Memory B cell (primary cell): ENCODE results near the gene GIPC3.
A peak's percentile ranks its signal among the peaks of the same experiment; 100 is the strongest.

ENCODE experiments used
- ATAC-seq: fragments of 150-1000 bp; cut with Tn5 transposase; 2 replicates; pipeline ENCODE4 v1.10.0; 2021; ENCODE audit warnings: low read depth, mild to moderate bottlenecking, moderate library complexity
- DNase-seq, 2 donors: peaks; one replicate each; pipeline ENCODE4 v3.0.0; 2022; ENCODE audit warnings: low spot score in 2 of 2
- H3K27ac Mint-ChIP-seq: one replicate; pipeline ENCODE4 v1.8.0; 2022; ENCODE audit warnings: mild to moderate bottlenecking, moderate library complexity, mixed read lengths
- H3K27me3 Mint-ChIP-seq: one replicate; pipeline ENCODE4 v1.8.0; 2022; ENCODE audit warnings: mixed read lengths
- H3K36me3 Mint-ChIP-seq: one replicate; pipeline ENCODE4 v1.8.0; 2022; ENCODE audit warnings: mild to moderate bottlenecking, mixed read lengths
- H3K4me1 Mint-ChIP-seq: one replicate; pipeline ENCODE4 v1.8.0; 2022; ENCODE audit warnings: mixed read lengths
- H3K4me3 Mint-ChIP-seq: one replicate; pipeline ENCODE4 v1.8.0; 2022; ENCODE audit warnings: mild to moderate bottlenecking, moderate library complexity, mixed read lengths
- H3K9me3 Mint-ChIP-seq: one replicate; pipeline ENCODE4 v1.8.0; 2022; ENCODE audit warnings: mixed read lengths

GIPC3 gene

DNA sequence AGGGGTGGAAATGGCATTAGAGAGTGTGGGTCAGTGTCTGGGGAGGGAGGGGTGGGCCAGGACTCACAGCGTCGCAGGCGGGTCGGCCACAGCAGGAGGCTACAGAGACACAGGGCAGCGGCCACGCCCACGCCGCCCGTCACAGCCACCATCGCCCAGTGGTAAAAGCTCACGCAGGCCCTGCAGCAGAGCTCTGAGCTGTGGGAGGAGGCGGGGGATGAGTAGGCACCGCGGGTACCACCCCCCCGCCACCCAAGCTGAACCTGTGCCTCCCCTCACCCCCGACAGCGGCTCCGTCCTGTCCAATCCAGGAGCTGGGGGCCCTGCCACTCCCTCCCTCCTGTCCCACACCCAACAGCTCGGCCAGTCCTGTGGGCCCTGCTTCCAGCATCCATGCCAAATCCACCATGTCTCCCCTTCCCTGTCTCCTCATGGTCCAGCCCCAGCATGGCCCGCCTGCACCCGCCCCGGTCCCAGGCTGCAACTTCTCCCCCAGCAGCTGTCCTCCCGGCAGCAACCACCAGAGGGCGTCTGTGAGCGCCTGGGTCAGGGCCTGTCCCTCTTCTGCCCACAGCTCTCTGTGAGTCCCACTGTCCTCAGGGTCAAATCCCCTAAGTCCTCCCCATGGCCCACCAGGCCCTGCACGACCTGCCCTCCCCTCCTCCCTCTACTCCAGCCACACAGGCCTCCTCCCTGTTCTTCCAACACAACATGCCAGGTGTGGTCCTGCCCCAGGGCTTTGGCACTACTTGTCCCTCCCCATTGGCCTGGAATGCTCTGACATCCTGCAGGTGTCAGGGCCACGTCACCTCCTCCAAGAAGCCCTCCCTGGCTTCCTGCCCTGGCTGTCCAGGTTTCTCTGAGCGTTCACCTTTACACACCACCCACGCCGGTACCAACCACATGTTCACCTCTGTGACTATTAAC lies 40.3 kb upstream of the GIPC3 start:
- ATAC-seq (peak; percentile 71), DNase-seq (peak; percentile 80 to 94)
- H3K27me3 Mint-ChIP-seq: no peaks in the 10 kb centered on the region
- peaks cover 8% of the 10 kb centered on the region for H3K4me1 Mint-ChIP-seq
- H3K9me3 Mint-ChIP-seq: no peaks in the 10 kb centered on the region
- H3K27ac Mint-ChIP-seq: peak overlapping the region; percentile 71
- no peak overlapping the region for H3K4me3 Mint-ChIP-seq
- H3K36me3 Mint-ChIP-seq: peaks cover 7% of the 10 kb centered on the region

DNA sequence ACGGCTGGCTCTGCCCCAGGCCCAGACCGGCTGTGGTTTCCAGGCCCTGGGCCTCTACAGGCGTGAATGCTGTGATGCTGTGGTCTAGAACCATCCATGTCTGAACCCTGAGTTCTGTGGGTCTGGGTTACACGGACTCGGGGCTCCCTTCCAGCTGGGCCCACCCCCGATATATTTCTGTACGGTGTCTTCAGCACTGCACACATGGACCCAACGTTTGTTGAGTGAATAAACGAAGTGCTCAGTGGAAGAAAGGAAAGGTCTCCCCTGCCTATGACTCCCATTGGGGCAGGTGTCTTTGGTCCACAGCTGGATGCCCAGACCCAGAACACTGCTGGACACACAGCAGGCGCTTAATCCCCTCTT lies 39.6 kb upstream of the GIPC3 start:
- H3K9me3 Mint-ChIP-seq: no peaks in the 10 kb centered on the region
- DNase-seq (no peak), ATAC-seq (no peak)
- peak overlapping the region; percentile 71 for H3K27ac Mint-ChIP-seq
- peaks cover 7% of the 10 kb centered on the region for H3K36me3 Mint-ChIP-seq
- no peaks in the 10 kb centered on the region for H3K27me3 Mint-ChIP-seq
- H3K4me3 Mint-ChIP-seq: no peak overlapping the region
- peaks cover 8% of the 10 kb centered on the region for H3K4me1 Mint-ChIP-seq

DNA sequence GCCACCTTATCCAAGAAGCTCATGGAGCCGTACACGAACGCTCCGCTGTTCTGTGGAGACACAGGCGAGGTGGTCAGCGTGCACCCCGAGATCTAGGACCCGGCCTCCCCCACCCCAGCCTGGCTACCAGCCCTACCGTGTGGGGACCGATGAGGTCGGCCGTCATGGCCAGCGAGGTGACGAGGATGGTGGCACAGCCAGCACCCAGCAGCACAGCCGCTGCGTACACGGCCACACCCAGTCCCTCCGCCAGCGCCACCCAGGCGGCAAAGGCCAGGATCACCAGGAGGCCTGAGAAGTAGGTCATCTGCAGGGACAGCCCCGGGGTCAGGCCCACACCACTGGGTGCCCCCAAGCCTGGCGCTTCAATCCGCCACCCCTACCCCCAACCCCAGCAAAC lies 39.2 kb upstream of the GIPC3 start:
- ATAC-seq (no peak), DNase-seq (no peak)
- H3K27me3 Mint-ChIP-seq: no peaks in the 10 kb centered on the region
- no peak overlapping the region for H3K4me3 Mint-ChIP-seq
- peaks cover 7% of the 10 kb centered on the region for H3K36me3 Mint-ChIP-seq
- H3K4me1 Mint-ChIP-seq: peaks cover 8% of the 10 kb centered on the region
- H3K9me3 Mint-ChIP-seq: no peaks in the 10 kb centered on the region
- no peak overlapping the region for H3K27ac Mint-ChIP-seq

DNA sequence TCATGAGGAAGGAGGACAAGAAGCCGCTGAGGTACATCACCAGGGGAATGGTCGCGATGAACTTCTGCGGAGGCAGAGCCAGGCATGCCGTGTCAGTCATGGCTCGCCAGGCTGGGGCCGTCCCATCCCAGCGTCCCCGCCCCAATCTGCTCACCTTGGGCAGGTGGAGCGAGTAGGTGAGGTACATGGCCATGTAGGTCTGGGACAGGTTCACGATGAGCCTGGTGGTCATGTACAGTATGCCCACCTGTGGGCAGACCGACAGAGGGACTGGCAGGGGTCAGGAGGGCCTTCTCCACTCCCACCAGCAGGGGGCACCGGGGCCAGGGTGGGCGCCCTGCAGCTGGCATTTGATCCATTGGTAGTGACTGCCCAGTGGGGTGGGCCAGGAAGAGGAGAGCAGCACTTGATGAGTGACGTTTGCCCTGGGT lies 38.0 kb upstream of the GIPC3 start:
- Mint-ChIP-seq H3K27me3 (no peaks in the 10 kb centered on the region), H3K4me3 (no peak overlapping the region), H3K4me1 (peaks cover 14% of the 10 kb centered on the region), H3K9me3 (no peaks in the 10 kb centered on the region), H3K36me3 (peaks cover 9% of the 10 kb centered on the region), H3K27ac (no peak overlapping the region)
- ATAC-seq (peak; percentile 14), DNase-seq (no peak)

DNA sequence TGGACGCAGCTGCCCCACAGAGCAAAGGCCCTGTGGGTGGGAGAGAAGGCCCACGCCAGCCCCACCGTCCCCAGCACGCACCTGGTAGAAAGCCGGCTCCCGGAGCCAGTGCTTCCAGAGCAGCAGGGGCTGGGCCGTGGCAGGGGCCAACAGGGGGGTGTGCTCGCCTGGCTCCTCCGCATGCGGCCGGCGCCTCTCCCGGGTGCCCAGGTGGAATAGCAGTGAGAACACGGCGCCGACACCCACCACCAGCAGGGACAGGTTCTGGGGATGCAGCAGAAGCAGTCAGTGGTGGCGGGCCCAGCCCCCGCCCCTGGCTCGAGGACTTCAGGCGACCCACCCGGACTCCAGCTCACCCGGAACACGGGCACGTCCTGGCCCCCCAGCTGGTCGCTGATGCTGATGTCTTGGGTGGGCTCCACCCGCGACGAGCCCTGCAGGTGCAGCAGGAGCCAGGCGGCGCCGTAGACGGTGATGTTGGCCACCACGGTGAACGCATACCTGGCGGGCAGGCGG lies 37.5 kb upstream of the GIPC3 start:
- no peaks in the 10 kb centered on the region for H3K27me3 Mint-ChIP-seq

DNA sequence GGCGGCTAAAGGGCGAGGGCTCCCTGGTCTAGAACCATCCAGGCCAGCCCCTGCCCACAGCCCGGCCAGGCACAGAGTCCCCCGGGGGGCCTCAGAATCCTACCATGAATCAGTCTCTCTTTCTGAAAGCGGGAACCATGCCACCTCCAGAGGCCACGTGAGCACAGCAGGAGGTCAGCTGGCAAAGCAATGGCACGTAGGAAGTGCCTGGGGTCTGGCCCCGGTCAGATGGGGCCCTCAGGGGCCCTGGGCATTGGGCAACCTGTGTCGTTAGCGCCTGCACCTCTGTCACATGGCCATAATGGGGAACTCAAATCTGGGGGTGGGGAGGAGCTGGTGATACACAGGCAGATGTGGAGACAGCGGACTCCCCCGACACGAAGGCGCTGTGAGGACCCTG lies 36.7 kb upstream of the GIPC3 start:
- Mint-ChIP-seq H3K27me3 (no peaks in the 10 kb centered on the region), H3K4me1 (peaks cover 22% of the 10 kb centered on the region), H3K4me3 (no peak overlapping the region), H3K36me3 (peaks cover 9% of the 10 kb centered on the region), H3K9me3 (no peaks in the 10 kb centered on the region), H3K27ac (no peak overlapping the region)
- ATAC-seq (no peak), DNase-seq (no peak)

More for the DNA sequence above, 37.5 kb upstream of the GIPC3 start:
- DNase-seq (no peak), ATAC-seq (no peak)
- Mint-ChIP-seq H3K36me3 (peaks cover 9% of the 10 kb centered on the region), H3K4me1 (peaks cover 18% of the 10 kb centered on the region), H3K4me3 (no peak overlapping the region), H3K9me3 (no peaks in the 10 kb centered on the region), H3K27ac (no peak overlapping the region)

DNA sequence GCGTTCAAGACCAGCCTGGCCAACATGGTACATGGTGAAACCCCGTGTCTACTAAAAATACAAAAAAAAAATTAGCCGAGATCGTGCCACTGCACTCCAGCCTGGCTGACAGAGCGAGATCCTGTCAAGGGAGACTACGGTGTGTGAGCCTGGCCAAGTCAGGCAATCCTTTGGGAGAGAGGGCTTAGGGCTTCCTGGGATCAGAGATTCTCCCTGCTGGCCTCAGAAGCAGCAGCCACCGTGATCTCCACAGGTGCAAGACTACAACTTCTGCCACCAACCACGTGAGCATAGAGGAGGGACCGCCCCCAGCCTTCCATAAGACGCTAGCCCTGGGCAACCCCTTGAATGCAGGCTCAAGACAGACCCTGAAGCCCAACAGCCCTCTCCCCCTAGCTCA lies 35.5 kb upstream of the GIPC3 start:
- no peak for DNase-seq
- no peaks in the 10 kb centered on the region for H3K27me3 Mint-ChIP-seq
- H3K36me3 Mint-ChIP-seq: peaks cover 9% of the 10 kb centered on the region
- no peak overlapping the region for H3K27ac Mint-ChIP-seq
- ATAC-seq: no peak
- no peak overlapping the region for H3K4me3 Mint-ChIP-seq
- H3K9me3 Mint-ChIP-seq: no peaks in the 10 kb centered on the region
- H3K4me1 Mint-ChIP-seq: peaks cover 26% of the 10 kb centered on the region

DNA sequence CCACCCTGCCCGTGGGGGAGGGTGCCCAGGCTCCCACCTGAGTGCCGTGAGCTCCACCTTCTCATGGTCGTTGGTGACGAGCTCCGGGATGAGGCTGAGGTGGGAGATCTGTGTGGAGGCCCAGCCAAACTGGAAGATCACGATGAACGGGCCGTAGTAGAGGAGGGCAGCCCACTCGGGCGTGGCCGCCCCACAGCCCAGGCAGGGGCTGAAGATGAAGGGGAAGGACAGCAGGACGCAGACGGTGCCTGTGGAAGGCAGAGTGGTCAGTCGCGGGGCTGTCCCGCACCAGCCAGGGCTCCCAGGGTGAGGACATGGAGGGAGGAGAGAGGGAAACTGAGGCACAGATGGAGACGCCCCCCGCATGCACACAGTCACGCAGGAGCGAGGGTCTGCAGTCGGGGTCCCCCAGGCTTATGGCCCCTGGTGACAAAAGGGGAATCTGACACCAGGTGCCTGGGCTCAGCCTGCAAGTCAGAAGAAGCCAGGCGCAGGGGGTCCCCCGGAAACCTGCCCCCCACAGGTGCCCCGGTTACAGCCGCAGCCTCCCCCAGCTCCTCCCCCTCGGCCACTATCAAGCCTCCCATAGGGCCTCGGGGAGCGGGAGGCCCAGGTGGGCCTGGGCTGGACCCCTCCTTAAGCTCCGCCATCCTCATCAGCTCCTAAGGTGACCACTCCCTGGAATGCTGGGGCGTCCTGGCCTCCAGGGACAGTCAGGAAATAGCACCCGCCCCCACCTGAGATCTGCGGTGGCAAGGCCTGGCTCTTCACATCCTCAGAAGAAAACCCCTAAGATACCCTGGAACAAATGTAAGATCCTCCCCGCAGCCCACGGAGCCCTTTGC lies 34.1 kb upstream of the GIPC3 start:
- ATAC-seq (no peak), DNase-seq (no peak)
- H3K4me1 Mint-ChIP-seq: peaks cover 27% of the 10 kb centered on the region
- no peaks in the 10 kb centered on the region for H3K27me3 Mint-ChIP-seq
- no peak overlapping the region for H3K27ac Mint-ChIP-seq
- peak overlapping the region; percentile 5 for H3K4me3 Mint-ChIP-seq
- peaks cover 5% of the 10 kb centered on the region for H3K36me3 Mint-ChIP-seq
- H3K9me3 Mint-ChIP-seq: no peaks in the 10 kb centered on the region

DNA sequence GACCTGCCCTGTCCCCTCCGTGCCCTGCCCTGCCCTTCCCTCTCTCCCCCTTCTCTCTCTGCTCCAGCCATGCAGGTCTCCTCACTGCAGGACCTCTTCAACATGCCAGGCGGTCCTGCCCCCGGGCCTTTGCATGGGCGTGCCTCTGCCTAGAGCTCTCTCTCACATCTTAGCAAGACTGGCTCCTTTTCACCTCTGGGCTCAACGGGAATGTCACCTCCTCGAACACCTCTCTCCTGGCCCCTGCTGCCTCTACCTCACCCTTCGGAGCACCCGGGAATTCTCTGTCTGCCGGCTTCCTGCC lies 33.5 kb upstream of the GIPC3 start:
- no peak overlapping the region for H3K27ac Mint-ChIP-seq
- peaks cover 33% of the 10 kb centered on the region for H3K4me1 Mint-ChIP-seq
- H3K4me3 Mint-ChIP-seq: no peak overlapping the region
- DNase-seq (no peak), ATAC-seq (no peak)
- no peaks in the 10 kb centered on the region for H3K9me3 Mint-ChIP-seq
- no peaks in the 10 kb centered on the region for H3K27me3 Mint-ChIP-seq
- H3K36me3 Mint-ChIP-seq: peaks cover 5% of the 10 kb centered on the region

DNA sequence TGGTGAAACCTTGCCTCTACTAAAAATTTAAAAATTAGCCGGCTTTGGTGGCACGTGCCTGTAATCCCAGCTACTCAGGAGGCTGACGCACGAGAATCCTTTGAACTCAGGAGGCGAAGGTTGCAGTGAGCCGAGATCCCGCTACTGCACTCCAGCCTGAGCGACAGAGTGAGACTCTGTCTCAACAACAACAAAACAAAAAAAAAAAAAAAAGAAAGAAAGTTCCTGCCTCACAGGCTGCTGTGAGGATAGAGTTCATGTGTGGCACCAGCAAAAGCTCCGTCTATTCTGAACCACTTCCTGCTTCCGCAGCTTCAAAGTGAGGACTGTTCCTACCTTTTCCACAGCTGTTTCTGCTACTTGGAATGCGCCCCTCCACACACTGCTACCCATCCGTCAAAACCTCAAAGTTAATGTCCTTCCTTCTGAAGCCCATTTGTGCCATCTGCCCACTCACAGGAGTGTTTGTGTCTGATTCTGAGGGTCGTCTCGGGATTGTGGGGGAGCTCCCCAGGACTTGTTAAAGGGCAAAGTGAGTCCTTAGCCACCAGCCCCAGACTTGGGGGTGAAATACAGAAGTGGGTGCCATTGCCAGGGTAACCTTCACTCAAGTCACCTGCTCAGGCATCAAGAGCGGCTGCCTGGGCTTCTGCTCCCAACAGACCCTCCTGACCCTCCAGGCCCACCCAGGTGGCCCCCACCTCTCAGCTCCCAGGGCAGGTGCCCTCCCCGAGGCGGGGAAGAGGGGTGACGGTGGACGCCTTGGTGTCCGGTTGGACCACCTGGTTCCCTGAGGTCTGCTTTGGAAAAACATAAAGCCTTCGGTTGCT lies 30.8 kb upstream of the GIPC3 start:
- Mint-ChIP-seq H3K27me3 (no peaks in the 10 kb centered on the region), H3K4me3 (peak overlapping the region; percentile 85), H3K4me1 (peaks cover 34% of the 10 kb centered on the region), H3K9me3 (no peaks in the 10 kb centered on the region), H3K27ac (peak overlapping the region; percentile 84), H3K36me3 (peaks cover 1% of the 10 kb centered on the region)
- DNase-seq (no peak), ATAC-seq (no peak)

DNA sequence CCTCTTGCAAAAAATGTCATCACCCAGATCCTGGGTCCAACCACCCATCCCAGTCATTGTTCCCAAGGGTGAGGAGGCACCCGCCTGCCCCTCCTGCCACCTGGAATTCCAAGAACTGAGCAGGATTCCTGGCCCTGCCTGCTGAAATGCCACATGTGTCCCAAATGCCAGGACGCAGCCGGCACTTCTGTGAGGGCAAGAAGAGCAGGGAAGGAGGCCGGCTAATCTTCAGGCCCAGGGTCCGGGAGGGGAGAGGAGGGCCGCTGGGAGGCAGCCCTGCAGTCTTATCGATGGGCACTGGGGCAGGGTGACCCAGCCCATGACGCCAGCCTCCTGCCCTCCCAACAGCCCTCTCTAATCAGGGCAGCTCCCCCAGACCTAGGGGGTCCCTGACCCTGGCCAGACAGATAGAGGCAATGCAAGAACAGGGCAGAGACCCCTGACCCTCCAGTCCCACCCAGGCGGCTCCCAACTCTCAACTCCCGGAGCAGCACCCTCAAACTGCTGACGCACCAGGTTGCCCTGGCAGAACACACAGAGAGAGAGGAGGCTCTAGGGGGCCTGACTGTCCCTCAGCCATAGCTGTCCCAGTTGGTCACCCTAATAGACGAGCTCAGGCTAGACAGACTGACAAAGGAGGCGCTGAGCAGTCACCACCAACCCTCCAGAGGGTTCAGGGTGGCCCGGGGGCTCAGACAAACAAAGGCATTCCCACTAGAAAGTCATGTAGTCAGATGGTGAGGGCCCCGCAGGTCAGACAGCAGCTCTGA lies 29.4 kb upstream of the GIPC3 start:
- DNase-seq: no peak
- Mint-ChIP-seq H3K27me3 (no peaks in the 10 kb centered on the region), H3K4me1 (peaks cover 37% of the 10 kb centered on the region)

DNA sequence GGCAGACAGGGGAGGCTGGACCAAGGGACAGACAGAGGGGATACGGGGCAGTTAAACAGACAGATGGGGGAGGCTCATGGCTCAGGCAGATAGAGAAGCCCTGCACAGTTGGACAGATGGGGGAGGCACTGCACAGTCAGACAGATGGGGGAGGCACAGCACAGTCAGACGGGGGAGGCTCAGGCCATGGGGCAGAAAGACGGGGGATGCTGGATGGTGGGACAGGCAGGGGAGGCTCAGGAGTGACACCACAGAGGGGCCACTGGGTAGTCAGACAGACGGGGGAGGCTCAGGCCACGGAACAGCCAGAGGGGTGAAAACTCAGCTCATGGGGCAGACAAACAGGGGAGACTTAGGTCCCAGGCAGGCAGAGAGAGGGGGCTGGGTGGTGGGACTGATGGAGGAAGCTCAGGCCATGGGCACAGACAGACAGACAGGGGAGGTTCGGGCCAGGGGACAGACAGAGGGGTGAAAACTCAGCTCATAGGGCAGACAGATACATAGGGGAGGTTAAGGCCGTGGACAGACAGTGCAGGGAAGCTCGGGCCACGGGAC lies 28.8 kb upstream of the GIPC3 start:
- no peak for DNase-seq

More for the DNA sequence above, 29.4 kb upstream of the GIPC3 start:
- no peaks in the 10 kb centered on the region for H3K9me3 Mint-ChIP-seq
- H3K27ac Mint-ChIP-seq: peak overlapping the region; percentile 80
- H3K36me3 Mint-ChIP-seq: peaks cover 1% of the 10 kb centered on the region
- H3K4me3 Mint-ChIP-seq: peak overlapping the region; percentile 85
- no peak for ATAC-seq

DNA sequence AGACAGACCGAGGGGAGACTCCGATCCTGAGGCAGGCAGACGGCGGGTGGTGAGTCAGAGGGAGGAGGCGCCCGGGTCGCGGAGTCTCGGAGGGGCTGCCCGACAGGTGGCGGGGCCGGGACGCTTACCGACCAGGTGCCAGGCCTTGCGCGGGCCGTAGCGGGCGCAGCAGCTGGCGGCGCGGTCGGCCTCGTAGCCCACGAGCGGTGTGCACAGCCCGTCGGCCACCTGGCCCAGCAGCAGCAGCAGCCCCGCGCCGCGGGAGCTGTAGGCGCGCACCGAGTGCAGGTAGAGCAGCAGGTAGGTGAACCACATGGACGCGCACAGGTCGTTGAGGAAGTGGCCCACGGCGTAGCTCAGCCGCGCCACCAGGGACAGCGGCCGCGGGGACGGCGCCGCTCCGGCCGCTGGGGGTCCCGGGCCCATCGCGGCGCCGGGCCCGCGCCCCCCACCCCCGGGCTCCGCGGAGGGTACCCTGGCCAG lies 28.3 kb upstream of the GIPC3 start:
- peak; percentile 39 for ATAC-seq
- no peaks in the 10 kb centered on the region for H3K36me3 Mint-ChIP-seq
- peak; percentile 41 to 58 for DNase-seq
- H3K27ac Mint-ChIP-seq: peak overlapping the region; percentile 80
- no peaks in the 10 kb centered on the region for H3K9me3 Mint-ChIP-seq
- peaks cover 31% of the 10 kb centered on the region for H3K4me1 Mint-ChIP-seq
- H3K27me3 Mint-ChIP-seq: no peaks in the 10 kb centered on the region
- peak overlapping the region; percentile 85 for H3K4me3 Mint-ChIP-seq

More for the DNA sequence above, 28.8 kb upstream of the GIPC3 start:
- Mint-ChIP-seq H3K4me3 (peak overlapping the region; percentile 85), H3K4me1 (peaks cover 35% of the 10 kb centered on the region), H3K9me3 (no peaks in the 10 kb centered on the region), H3K27me3 (no peaks in the 10 kb centered on the region), H3K36me3 (peaks cover 1% of the 10 kb centered on the region), H3K27ac (peak overlapping the region; percentile 80)
- ATAC-seq: no peak
